ENCODE data around the gene GSTM3. TPM values are rescaled to one million over a fixed set of nuclear protein-coding genes. Genes with fewer than 3 reads are reported as not detected.

The GSTM3 gene
- total and polyA plus RNA-seq, 9 of the 15 experiments (the other 6 are each of a cell fraction or from before 2014, with no cell fraction given) = 3.9 to 24.5 (median 9.4) TPM

DNA sequence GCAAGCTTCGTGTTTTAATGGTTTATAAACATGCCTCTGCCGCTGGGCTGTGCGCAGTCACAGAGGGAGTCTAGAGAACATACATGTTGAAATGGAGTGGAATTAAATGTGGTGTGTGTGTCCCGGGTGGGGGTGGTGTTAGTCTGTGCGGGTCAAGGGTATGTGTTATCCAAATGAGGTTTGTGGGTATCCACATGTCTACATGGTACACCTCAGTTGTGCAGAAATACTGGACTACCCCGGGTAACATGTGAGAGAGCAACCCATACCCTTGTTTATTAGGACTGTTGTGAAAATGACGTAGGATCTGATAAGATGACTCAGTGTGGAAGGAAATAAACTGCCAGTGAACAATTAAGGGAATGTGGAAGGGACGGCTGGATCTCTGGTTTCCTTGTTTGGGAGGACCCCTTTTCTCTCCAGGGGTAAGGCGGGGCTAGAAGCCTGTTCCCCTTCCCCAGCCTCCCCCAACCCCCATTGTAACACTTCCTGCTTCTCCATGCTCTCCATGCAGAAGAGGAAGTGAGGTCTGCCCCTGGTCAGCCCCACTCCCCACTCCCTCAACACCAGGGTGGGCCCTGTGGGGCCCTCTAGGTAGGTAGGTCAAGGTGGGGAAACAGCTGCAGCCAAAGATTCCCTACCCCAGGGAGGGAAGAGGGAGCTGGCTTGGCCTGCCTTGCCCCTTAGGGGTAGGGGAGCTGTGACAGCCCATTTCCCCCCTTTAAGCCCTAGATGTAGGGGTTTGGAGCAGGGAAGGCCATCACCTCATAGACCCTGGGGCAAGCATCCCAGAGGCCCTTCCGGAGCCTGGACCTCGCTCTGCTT is 22.2 kb upstream of the GSTM3 start (continued):
- TF ChIP-seq ZBTB7A (IDR thresholded peaks at IDR 0.05; ENCODE audit: borderline replicate concordance, control insufficient read depth, low read depth, low read length) (peak; percentile 42; the same call in 1 of the 2 replicates), ZNF668 (CRISPR knock-in tag; IDR thresholded peaks at IDR 0.05) (peak; percentile 66), ELF1 (tag; IDR thresholded peaks at IDR 0.05) (peak; percentile 80), ARID3A (IDR thresholded peaks at IDR 0.05; ENCODE audit: borderline replicate concordance, low read depth, low read length) (peak; percentile 41; the same call in 1 of the 2 replicates), LEF1 (IDR thresholded peaks at IDR 0.05) (peak; percentile 51; the same call in 1 of the 2 replicates), MYC (IDR thresholded peaks at IDR 0.05; ENCODE audit: low read depth, low read length) (0 out of 2 replicates have a peak, but pooled peaks have one; percentile 15), MYC (CRISPR knock-in tag; IDR thresholded peaks at IDR 0.05; ENCODE audit: borderline replicate concordance, low read depth) (no peak), ZNF175 (CRISPR knock-in tag; IDR thresholded peaks at IDR 0.05; ENCODE audit: low read depth) (peak; percentile 86; the same call in 1 of the 2 replicates), EP300 (IDR thresholded peaks at IDR 0.05; ENCODE audit: low read length) (peak; percentile 37; the same call in 1 of the 2 replicates), VEZF1 (CRISPR knock-in tag; IDR thresholded peaks at IDR 0.05) (peak; percentile 48; the same call in 1 of the 2 replicates), ZNF778 (CRISPR knock-in tag; IDR thresholded peaks at IDR 0.05) (no peak), ATF3 (IDR thresholded peaks at IDR 0.05) (peak; percentile 80), ATF3 (CRISPR knock-in tag; conservative IDR thresholded peaks at IDR 0.05) (peak; percentile 49; the same call in 1 of the 2 replicates), ZNF395 (CRISPR knock-in tag; IDR thresholded peaks at IDR 0.05) (peak; percentile 95), RUNX1 (IDR thresholded peaks at IDR 0.05; ENCODE audit: low read depth) (no peak)
- TF ChIP-seq, protein P1, sequence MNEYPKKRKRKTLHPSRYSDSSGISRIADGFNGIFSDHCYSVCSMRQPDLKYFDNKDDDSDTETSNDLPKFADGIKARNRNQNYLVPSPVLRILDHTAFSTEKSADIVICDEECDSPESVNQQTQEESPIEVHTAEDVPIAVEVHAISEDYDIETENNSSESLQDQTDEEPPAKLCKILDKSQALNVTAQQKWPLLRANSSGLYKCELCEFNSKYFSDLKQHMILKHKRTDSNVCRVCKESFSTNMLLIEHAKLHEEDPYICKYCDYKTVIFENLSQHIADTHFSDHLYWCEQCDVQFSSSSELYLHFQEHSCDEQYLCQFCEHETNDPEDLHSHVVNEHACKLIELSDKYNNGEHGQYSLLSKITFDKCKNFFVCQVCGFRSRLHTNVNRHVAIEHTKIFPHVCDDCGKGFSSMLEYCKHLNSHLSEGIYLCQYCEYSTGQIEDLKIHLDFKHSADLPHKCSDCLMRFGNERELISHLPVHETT (CRISPR knock-in tag; conservative IDR thresholded peaks at IDR 0.05 in 1 of 2, IDR thresholded peaks at IDR 0.05 in 1 of 2) = peak in 1 of 2 experiments; percentile 83; a peak in 2 of 4 replicates
